HEK293 (cell line): ENCODE measurements around the gene MXRA8.
A peak's percentile ranks its signal among the peaks of the same experiment; 100 is the strongest.

Source experiments
- CTCF ChIA-PET: fragments of 350-600 bp; formaldehyde crosslinking; extraction: SDS; loops from one replicate; lab custom pipeline; 2021; ENCODE audit warnings: antibody characterized with exemption; lab: Yijun Ruan, JAX
- POLR2A ChIA-PET: fragments of 300-600 bp; formaldehyde crosslinking; extraction: SDS; loops from one replicate; lab custom pipeline; 2020; ENCODE audit warnings: antibody characterized with exemption, inconsistent platforms; lab: Yijun Ruan, JAX
- H3K27ac ChIP-seq: fragments of 200-500 bp; sonication (Bioruptor generic); 2 replicates; pipeline ENCODE4 v1.5.1; 2014; ENCODE audit warnings: low read depth, low read length, control low read depth, inconsistent platforms; ENCODE audit errors: extremely low read depth
- H3K36me3 ChIP-seq, 2 experiments: fragments of 200-500 bp in 1 of 2; sonication (Bioruptor generic) in 1 of 2; 1 replicate in 1 of 2; 2 replicates in 1 of 2; pipeline ENCODE4 v1.5.1; 2014 to 2017; ENCODE audit warnings: inconsistent platforms in 2 of 2, low read length in 2 of 2; ENCODE audit not compliant: control insufficient read depth in 2 of 2, insufficient read depth in 1 of 2
- H3K4me1 ChIP-seq: fragments of 200-500 bp; sonication (Bioruptor generic); 2 replicates; pipeline ENCODE4 v1.5.1; 2014; ENCODE audit warnings: mild to moderate bottlenecking, low read length, inconsistent platforms; ENCODE audit not compliant: control insufficient read depth, insufficient read depth
- H3K4me3 ChIP-seq: 2 replicates; pipeline ENCODE4 v1.5.1; 2011; ENCODE audit warnings: low read depth, mild to moderate bottlenecking, control low read depth, low read length, moderate library complexity
- H3K9me3 ChIP-seq: fragments of 200-500 bp; sonication (Bioruptor generic); 2 replicates; pipeline ENCODE4 v1.5.1; 2014; ENCODE audit warnings: low read depth, low read length, inconsistent platforms; ENCODE audit not compliant: control insufficient read depth, insufficient read depth
- GLIS1 ChIP-seq: fragments of 450-650 bp; formaldehyde crosslinking; IDR thresholded peaks from 2 replicates; pipeline ENCODE4 v1.5.1; 2016; ENCODE audit warnings: missing biosample characterization, missing genetic modification characterization
- GLIS2 ChIP-seq: fragments of 450-650 bp; formaldehyde crosslinking; IDR thresholded peaks from 2 replicates; pipeline ENCODE4 v1.5.1; 2016; ENCODE audit warnings: missing biosample characterization, missing genetic modification characterization
- KLF1 ChIP-seq: fragments of 450-650 bp; formaldehyde crosslinking; IDR thresholded peaks from 2 replicates; pipeline ENCODE4 v1.5.1; 2016; ENCODE audit warnings: missing biosample characterization, missing genetic modification characterization
- KLF9 ChIP-seq: fragments of 450-650 bp; formaldehyde crosslinking; IDR thresholded peaks from 2 replicates; pipeline ENCODE4 v1.5.1; 2016; ENCODE audit warnings: missing biosample characterization, missing genetic modification characterization, low read depth
- RBAK ChIP-seq: fragments of 450-650 bp; formaldehyde crosslinking; IDR thresholded peaks from 2 replicates; pipeline ENCODE4 v1.5.1; 2016; ENCODE audit warnings: missing biosample characterization, missing genetic modification characterization
- ZIC2 ChIP-seq: fragments of 450-650 bp; formaldehyde crosslinking; IDR thresholded peaks from 2 replicates; pipeline ENCODE4 v1.5.1; 2016; ENCODE audit warnings: missing biosample characterization, missing genetic modification characterization
- ZNF114 ChIP-seq: fragments of 450-650 bp; formaldehyde crosslinking; IDR thresholded peaks from 2 replicates; pipeline ENCODE4 v1.5.0; 2017; ENCODE audit warnings: missing biosample characterization, missing genetic modification characterization
- ZNF157 ChIP-seq: fragments of 450-650 bp; formaldehyde crosslinking; IDR thresholded peaks from 2 replicates; pipeline ENCODE4 v1.5.1; 2016; ENCODE audit warnings: missing biosample characterization, missing genetic modification characterization
- ZNF292 ChIP-seq: fragments of 450-650 bp; formaldehyde crosslinking; IDR thresholded peaks from 2 replicates; pipeline ENCODE4 v1.5.1; 2016; ENCODE audit warnings: low read depth, missing biosample characterization, missing genetic modification characterization, borderline replicate concordance
- ZNF366 ChIP-seq: fragments of 450-650 bp; formaldehyde crosslinking; conservative IDR thresholded peaks from 2 replicates; pipeline ENCODE4 v1.5.1; 2016; ENCODE audit warnings: missing biosample characterization, missing genetic modification characterization
- ZNF48 ChIP-seq: fragments of 450-650 bp; formaldehyde crosslinking; IDR thresholded peaks from 2 replicates; pipeline ENCODE4 v1.5.1; 2016; ENCODE audit warnings: missing biosample characterization, missing genetic modification characterization
- TF ChIP-seq, protein P1 (sequence below): fragments of 450-650 bp; formaldehyde crosslinking; IDR thresholded peaks from 2 replicates; pipeline ENCODE4 v1.5.1; 2016; ENCODE audit warnings: missing biosample characterization, missing genetic modification characterization
- TF ChIP-seq, protein P2 (sequence below): fragments of 450-650 bp; formaldehyde crosslinking; IDR thresholded peaks from 2 replicates; pipeline ENCODE4 v1.5.1; 2016; ENCODE audit warnings: missing biosample characterization, missing genetic modification characterization
- TF ChIP-seq, protein P3 (sequence below): fragments of 450-650 bp; formaldehyde crosslinking; IDR thresholded peaks from 2 replicates; pipeline ENCODE4 v1.5.1; 2017; ENCODE audit warnings: missing biosample characterization, missing genetic modification characterization
- TF ChIP-seq, protein P4 (sequence below): fragments of 450-650 bp; formaldehyde crosslinking; IDR thresholded peaks from 2 replicates; pipeline ENCODE4 v1.5.1; 2017; ENCODE audit warnings: missing biosample characterization, missing genetic modification characterization
- TF ChIP-seq, protein P5 (sequence below): fragments of 450-650 bp; formaldehyde crosslinking; IDR thresholded peaks from 2 replicates; pipeline ENCODE4 v1.5.1; 2016; ENCODE audit warnings: missing biosample characterization, missing genetic modification characterization

MXRA8 gene

DNA sequence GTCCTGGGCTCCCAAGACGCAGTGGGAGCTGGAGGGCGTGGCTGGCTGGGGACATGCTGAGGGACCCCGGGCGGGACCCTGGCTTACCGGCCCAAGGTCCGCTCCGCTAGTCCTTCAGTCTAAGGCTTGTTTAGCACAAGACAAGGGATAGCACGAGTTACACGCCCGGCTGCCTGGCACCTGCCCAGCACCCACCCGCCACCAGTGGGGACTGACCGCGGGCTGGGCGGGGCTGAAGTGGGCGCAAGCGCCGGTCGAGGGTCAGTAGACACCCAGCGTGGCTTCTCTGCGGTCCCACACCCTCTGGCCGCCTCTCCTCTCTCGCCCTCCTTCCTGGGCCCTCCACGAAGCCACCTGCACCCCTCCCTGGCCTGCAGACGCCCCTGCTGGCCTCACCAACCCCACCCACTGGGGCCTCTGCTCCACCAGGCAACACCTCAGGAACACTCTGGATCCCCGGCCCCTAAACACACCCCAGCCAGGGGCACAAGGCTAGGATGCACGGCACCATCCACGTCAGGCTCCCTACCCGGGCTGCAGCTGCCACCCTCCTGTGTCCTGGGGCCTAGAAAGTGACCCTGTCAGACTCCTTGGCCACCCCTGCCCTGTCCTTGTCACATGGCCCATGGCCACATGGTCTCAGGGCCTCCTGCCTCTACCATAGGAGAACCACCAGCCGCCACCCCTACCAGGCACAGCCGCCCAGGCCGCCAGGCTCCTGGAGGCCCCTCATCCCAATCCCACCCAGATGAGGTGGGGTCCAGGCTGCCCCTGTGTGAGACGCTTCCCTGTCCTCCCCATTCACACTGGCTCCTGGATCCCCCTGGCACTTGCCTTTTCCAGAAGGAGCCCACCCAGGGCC, 21.2 kb downstream of the MXRA8 start:
- H3K36me3 ChIP-seq: peaks cover 0 to 79% of the 10 kb centered on the region in 2 experiments; a peak in 2 of 3 replicates
- H3K27ac ChIP-seq: no peak overlapping the region
- no peaks in the 10 kb centered on the region for H3K4me1 ChIP-seq
- H3K9me3 ChIP-seq: no peaks in the 10 kb centered on the region
- CTCF ChIA-PET: interaction anchor here (0.6 kb wide), 1 partner anchor 277 kb away, joined by 3 read pairs; no protein-coding TSS in a partner anchor
- TF ChIP-seq KLF1 (tag by site-specific recombination) (peak; percentile 63), ZNF48 (tag by site-specific recombination) (no peak), KLF9 (tag by site-specific recombination) (0 out of 2 replicates have a peak, but pooled peaks have one; percentile 25), GLIS1 (tag by site-specific recombination) (peak; percentile 57)
- TF ChIP-seq, protein P1, sequence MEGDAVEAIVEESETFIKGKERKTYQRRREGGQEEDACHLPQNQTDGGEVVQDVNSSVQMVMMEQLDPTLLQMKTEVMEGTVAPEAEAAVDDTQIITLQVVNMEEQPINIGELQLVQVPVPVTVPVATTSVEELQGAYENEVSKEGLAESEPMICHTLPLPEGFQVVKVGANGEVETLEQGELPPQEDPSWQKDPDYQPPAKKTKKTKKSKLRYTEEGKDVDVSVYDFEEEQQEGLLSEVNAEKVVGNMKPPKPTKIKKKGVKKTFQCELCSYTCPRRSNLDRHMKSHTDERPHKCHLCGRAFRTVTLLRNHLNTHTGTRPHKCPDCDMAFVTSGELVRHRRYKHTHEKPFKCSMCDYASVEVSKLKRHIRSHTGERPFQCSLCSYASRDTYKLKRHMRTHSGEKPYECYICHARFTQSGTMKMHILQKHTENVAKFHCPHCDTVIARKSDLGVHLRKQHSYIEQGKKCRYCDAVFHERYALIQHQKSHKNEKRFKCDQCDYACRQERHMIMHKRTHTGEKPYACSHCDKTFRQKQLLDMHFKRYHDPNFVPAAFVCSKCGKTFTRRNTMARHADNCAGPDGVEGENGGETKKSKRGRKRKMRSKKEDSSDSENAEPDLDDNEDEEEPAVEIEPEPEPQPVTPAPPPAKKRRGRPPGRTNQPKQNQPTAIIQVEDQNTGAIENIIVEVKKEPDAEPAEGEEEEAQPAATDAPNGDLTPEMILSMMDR: no peak
- TF ChIP-seq, protein P2, sequence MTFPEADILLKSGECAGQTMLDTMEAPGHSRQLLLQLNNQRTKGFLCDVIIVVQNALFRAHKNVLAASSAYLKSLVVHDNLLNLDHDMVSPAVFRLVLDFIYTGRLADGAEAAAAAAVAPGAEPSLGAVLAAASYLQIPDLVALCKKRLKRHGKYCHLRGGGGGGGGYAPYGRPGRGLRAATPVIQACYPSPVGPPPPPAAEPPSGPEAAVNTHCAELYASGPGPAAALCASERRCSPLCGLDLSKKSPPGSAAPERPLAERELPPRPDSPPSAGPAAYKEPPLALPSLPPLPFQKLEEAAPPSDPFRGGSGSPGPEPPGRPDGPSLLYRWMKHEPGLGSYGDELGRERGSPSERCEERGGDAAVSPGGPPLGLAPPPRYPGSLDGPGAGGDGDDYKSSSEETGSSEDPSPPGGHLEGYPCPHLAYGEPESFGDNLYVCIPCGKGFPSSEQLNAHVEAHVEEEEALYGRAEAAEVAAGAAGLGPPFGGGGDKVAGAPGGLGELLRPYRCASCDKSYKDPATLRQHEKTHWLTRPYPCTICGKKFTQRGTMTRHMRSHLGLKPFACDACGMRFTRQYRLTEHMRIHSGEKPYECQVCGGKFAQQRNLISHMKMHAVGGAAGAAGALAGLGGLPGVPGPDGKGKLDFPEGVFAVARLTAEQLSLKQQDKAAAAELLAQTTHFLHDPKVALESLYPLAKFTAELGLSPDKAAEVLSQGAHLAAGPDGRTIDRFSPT (tag by site-specific recombination): peak; percentile 16; the same call in 1 of the 2 replicates
- TF ChIP-seq, protein P3, sequence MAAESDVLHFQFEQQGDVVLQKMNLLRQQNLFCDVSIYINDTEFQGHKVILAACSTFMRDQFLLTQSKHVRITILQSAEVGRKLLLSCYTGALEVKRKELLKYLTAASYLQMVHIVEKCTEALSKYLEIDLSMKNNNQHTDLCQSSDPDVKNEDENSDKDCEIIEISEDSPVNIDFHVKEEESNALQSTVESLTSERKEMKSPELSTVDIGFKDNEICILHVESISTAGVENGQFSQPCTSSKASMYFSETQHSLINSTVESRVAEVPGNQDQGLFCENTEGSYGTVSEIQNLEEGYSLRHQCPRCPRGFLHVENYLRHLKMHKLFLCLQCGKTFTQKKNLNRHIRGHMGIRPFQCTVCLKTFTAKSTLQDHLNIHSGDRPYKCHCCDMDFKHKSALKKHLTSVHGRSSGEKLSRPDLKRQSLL (tag by site-specific recombination): no peak
- no peak overlapping the region for H3K4me3 ChIP-seq
- POLR2A ChIA-PET: interaction anchor here (0.9 to 2.4 kb wide), 4 partner anchors 9 to 25 kb away, joined by 3 to 7 read pairs (median 4); no protein-coding TSS in a partner anchor

DNA sequence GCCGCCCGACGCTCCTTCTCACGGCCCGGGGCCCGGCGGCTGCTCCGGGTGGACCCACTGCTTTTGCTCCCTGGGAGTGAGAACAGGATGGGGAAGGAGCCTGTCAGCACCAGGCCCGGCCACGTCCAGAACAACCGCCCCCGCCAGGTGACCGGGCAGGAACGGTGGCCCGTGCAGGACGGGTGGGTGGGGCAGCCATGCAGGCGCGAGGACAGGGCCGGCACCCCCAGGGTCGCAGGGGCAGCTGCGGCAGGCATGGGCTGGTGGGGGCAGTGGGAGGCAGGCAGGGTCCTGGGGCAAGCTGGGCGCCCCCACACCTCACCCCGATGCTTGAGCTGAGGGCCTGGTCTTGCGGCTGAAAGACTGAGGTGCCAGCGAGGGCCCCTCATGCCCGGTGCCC, 21.9 kb downstream of the MXRA8 start:
- Histone ChIP-seq H3K4me1 (no peaks in the 10 kb centered on the region), H3K27ac (no peak overlapping the region), H3K4me3 (no peak overlapping the region), H3K36me3 (peaks cover 0 to 71% of the 10 kb centered on the region in 2 experiments; a peak in 2 of 3 replicates), H3K9me3 (no peaks in the 10 kb centered on the region)
- no peak for TF ChIP-seq ZNF366 (tag by site-specific recombination)
- no peak for TF ChIP-seq ZNF114 (tag by site-specific recombination)
- TF ChIP-seq, protein P4, sequence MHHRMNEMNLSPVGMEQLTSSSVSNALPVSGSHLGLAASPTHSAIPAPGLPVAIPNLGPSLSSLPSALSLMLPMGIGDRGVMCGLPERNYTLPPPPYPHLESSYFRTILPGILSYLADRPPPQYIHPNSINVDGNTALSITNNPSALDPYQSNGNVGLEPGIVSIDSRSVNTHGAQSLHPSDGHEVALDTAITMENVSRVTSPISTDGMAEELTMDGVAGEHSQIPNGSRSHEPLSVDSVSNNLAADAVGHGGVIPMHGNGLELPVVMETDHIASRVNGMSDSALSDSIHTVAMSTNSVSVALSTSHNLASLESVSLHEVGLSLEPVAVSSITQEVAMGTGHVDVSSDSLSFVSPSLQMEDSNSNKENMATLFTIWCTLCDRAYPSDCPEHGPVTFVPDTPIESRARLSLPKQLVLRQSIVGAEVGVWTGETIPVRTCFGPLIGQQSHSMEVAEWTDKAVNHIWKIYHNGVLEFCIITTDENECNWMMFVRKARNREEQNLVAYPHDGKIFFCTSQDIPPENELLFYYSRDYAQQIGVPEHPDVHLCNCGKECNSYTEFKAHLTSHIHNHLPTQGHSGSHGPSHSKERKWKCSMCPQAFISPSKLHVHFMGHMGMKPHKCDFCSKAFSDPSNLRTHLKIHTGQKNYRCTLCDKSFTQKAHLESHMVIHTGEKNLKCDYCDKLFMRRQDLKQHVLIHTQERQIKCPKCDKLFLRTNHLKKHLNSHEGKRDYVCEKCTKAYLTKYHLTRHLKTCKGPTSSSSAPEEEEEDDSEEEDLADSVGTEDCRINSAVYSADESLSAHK (tag by site-specific recombination): no peak
- ChIA-PET CTCF (no interaction called here), POLR2A (interaction anchor here (1.0 to 2.4 kb wide), 2 partner anchors 10 to 24 kb away, joined by 3 to 7 read pairs; no protein-coding TSS in a partner anchor)

DNA sequence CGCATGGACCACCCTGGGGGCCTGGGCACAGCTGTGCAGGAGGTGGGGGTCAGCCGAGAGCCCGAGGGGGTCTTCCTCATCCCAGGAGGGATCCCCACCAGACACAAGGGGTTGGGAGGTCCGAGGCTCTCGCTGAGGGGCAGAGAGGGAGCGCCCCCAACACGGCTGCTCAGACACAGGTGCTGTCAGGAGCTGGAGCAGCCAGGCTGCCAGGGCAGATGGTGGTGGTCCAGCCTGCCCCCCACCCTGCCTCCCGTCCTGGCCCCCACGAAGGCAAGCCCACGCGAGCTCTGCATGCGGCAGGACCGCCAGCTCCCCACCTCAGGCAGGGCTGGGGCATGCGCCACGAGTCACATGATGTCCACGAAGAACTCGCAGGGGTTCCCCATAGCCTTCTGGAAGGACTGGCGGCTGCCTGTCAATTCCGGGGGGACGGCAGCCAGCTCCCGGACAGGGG, 22.5 kb downstream of the MXRA8 start:
- TF ChIP-seq ZIC2 (tag by site-specific recombination) (peak; percentile 39; the same call in 1 of the 2 replicates), ZNF292 (tag by site-specific recombination) (no peak), ZNF157 (no peak), GLIS2 (tag by site-specific recombination) (peak; percentile 88), GLIS1 (tag by site-specific recombination) (peak; percentile 97), RBAK (no peak)
- TF ChIP-seq, protein P5, sequence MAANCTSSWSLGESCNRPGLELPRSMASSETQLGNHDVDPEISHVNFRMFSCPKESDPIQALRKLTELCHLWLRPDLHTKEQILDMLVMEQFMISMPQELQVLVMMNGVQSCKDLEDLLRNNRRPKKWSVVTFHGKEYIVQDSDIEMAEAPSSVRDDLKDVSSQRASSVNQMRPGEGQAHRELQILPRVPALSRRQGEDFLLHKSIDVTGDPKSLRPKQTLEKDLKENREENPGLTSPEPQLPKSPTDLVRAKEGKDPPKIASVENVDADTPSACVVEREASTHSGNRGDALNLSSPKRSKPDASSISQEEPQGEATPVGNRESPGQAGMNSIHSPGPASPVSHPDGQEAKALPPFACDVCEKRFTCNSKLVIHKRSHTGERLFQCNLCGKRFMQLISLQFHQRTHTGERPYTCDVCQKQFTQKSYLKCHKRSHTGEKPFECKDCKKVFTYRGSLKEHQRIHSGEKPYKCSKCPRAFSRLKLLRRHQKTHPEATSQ (tag by site-specific recombination): no peak
- Histone ChIP-seq H3K27ac (no peak overlapping the region), H3K4me3 (no peak overlapping the region), H3K36me3 (peaks cover 0 to 65% of the 10 kb centered on the region in 2 experiments; a peak in 2 of 3 replicates), H3K4me1 (no peaks in the 10 kb centered on the region), H3K9me3 (no peaks in the 10 kb centered on the region)
- ChIA-PET CTCF (no interaction called here), POLR2A (interaction anchor here (1.1 to 2.4 kb wide), 3 partner anchors 9 to 169 kb away, joined by 3 to 7 read pairs (median 3); no protein-coding TSS in a partner anchor)
